HepG2 (cell line): ENCODE measurements around the gene DTNB. TPM values are rescaled to one million over a fixed set of nuclear protein-coding genes. Genes with fewer than 3 reads are reported as not detected.
A peak's percentile ranks its signal among the peaks of the same experiment; 100 is the strongest.

Source experiments
- ATAC-seq: fragments of 200-7000 bp; cut with Tn5 transposase; 3 replicates; pipeline ENCODE4 v1.9.1; 2020; ENCODE audit warnings: mild to moderate bottlenecking, moderate library complexity
- BruUV-seq: library from RNA; stranded (reverse); fragments of 400-500 nt; replicated peaks from 2 replicates; lab custom pipeline; 2021; lab: Mats Ljungman, UMichigan
- CTCF ChIA-PET: fragments of 300-600 bp; formaldehyde crosslinking; extraction: SDS; loops from one replicate; lab custom pipeline; 2021; ENCODE audit warnings: low total read pairs, inconsistent platforms, low intra/inter-chr PET ratio; lab: Yijun Ruan, JAX
- POLR2A ChIA-PET: fragments of 350-600 bp; sonication (Branson Sonifier 250); formaldehyde crosslinking; loops from one replicate; lab custom pipeline; 2020; ENCODE audit warnings: antibody characterized with exemption, inconsistent platforms; lab: Yijun Ruan, JAX
- DNase-seq: peaks from one replicate; pipeline ENCODE4 v3.0.0-alpha.2; 2015; ENCODE audit warnings: low spot score
- FAIRE-seq: peaks from 3 replicates; lab custom pipeline; 2011; peaks lifted over from hg19 to GRCh38; lab: Jason Lieb, UNC
- H2AFZ ChIP-seq: one replicate; pipeline ENCODE4 v1.6.1; 2011; ENCODE audit warnings: low read length, inconsistent platforms
- H3K27ac ChIP-seq: fragments of 300-600 bp; 3 replicates; pipeline ENCODE4 v1.8.0; 2011; ENCODE audit warnings: mixed run types, mild to moderate bottlenecking, mixed read lengths, low read length, inconsistent platforms; ENCODE audit not compliant: insufficient read depth; ENCODE audit errors: extremely low read length
- H3K27me3 ChIP-seq, 2 experiments: fragments of 200-600 bp in 1 of 2; 2 replicates in 1 of 2; 3 replicates in 1 of 2; pipeline versions ENCODE4 v1.6.0 to v1.8.0; 2011; ENCODE audit warnings: low read length in 2 of 2, mild to moderate bottlenecking in 2 of 2, moderate library complexity in 2 of 2, inconsistent platforms in 1 of 2; ENCODE audit not compliant: insufficient read depth in 2 of 2, control insufficient read depth in 1 of 2
- H3K36me3 ChIP-seq, 2 experiments: fragments of 200-600 bp in 1 of 2; replicated peaks in 1 of 2; 2 replicates in 1 of 2; 3 replicates in 1 of 2; pipeline versions ENCODE4 v1.5.1 to v1.8.0; 2011; ENCODE audit warnings: low read length in 2 of 2, inconsistent platforms in 1 of 2; ENCODE audit not compliant: insufficient read depth in 2 of 2, control insufficient read depth in 1 of 2
- H3K4me1 ChIP-seq: 2 replicates; pipeline ENCODE4 v1.5.1; 2012; ENCODE audit warnings: low read length, inconsistent platforms; ENCODE audit not compliant: insufficient read depth
- H3K4me2 ChIP-seq: 2 replicates; pipeline ENCODE4 v1.6.0; 2011; ENCODE audit warnings: low read depth, low read length, inconsistent platforms
- H3K4me3 ChIP-seq, 3 experiments: fragments of 200-600 bp in 1 of 3; sonication (generic), shearing (Covaris generic) in 1 of 3; replicated peaks in 1 of 3; 2 replicates each; pipeline ENCODE4 v1.5.1; 2011 to 2016; ENCODE audit warnings: low read length in 3 of 3, inconsistent platforms in 2 of 3, low read depth in 2 of 3, mild to moderate bottlenecking in 2 of 3, control low read depth in 1 of 3, mixed read lengths in 1 of 3; ENCODE audit not compliant: insufficient read depth in 1 of 3
- H3K79me2 ChIP-seq: one replicate; pipeline ENCODE4 v1.6.1; 2011; ENCODE audit warnings: low read length, inconsistent platforms; ENCODE audit not compliant: insufficient read depth
- H3K9ac ChIP-seq: 2 replicates; pipeline ENCODE4 v1.6.0; 2011; ENCODE audit warnings: mild to moderate bottlenecking, low read depth, low read length, inconsistent platforms; ENCODE audit not compliant: insufficient read depth
- H3K9me3 ChIP-seq: 2 replicates; pipeline ENCODE4 v1.5.1; 2012; ENCODE audit warnings: mild to moderate bottlenecking, low read length
- H4K20me1 ChIP-seq: 2 replicates; pipeline ENCODE4 v1.6.0; 2011; ENCODE audit warnings: inconsistent platforms, mild to moderate bottlenecking, low read length, moderate library complexity; ENCODE audit not compliant: insufficient read depth
- CTCF ChIP-seq: sonication (generic); formaldehyde crosslinking; IDR thresholded peaks from 2 replicates; pipeline ENCODE4 v1.5.0; 2020; ENCODE audit warnings: mild to moderate bottlenecking, missing genetic modification reagents, moderate library complexity
- HNRNPH1 ChIP-seq: fragments of 200-400 bp; formaldehyde crosslinking; optimal IDR thresholded peaks from 2 replicates; pipeline ENCODE3; 2017; ENCODE audit warnings: mild to moderate bottlenecking, low read depth, low read length
- HOXA5 ChIP-seq: sonication (generic); formaldehyde crosslinking; IDR thresholded peaks from 2 replicates; pipeline ENCODE4 v1.4.0; 2020; ENCODE audit warnings: missing genetic modification reagents
- JARID2 ChIP-seq: sonication (generic); formaldehyde crosslinking; IDR thresholded peaks from 2 replicates; pipeline ENCODE4 v1.8.1; 2023; ENCODE audit warnings: missing genetic modification reagents, inconsistent platforms; ENCODE audit not compliant: insufficient replicate concordance
- MLLT10 ChIP-seq: sonication (generic); formaldehyde crosslinking; IDR thresholded peaks from 2 replicates; pipeline ENCODE4 v1.4.0; 2020; ENCODE audit warnings: missing genetic modification reagents
- NFKB2 ChIP-seq: sonication (generic); formaldehyde crosslinking; IDR thresholded peaks from 2 replicates; pipeline ENCODE4 v1.4.0; 2020; ENCODE audit warnings: missing genetic modification reagents, borderline replicate concordance
- NKX3-1 ChIP-seq: sonication (generic); formaldehyde crosslinking; IDR thresholded peaks from 2 replicates; pipeline ENCODE4 v1.5.0; 2020; ENCODE audit warnings: missing genetic modification reagents
- NRL ChIP-seq: sonication (generic); formaldehyde crosslinking; IDR thresholded peaks from 2 replicates; pipeline ENCODE4 v1.5.0; 2020; ENCODE audit warnings: missing genetic modification reagents, mild to moderate bottlenecking, moderate library complexity, borderline replicate concordance
- PHF21A ChIP-seq: sonication (generic); formaldehyde crosslinking; IDR thresholded peaks from 2 replicates; pipeline ENCODE4 v1.5.0; 2020; ENCODE audit warnings: mild to moderate bottlenecking, missing genetic modification reagents
- REXO4 ChIP-seq: sonication (generic); formaldehyde crosslinking; IDR thresholded peaks from 2 replicates; pipeline ENCODE4 v1.8.0; 2022; ENCODE audit warnings: missing genetic modification reagents, mild to moderate bottlenecking, borderline replicate concordance
- SAFB2 ChIP-seq: sonication (generic); formaldehyde crosslinking; IDR thresholded peaks from 2 replicates; pipeline ENCODE4 v1.5.1; 2020; ENCODE audit warnings: missing genetic modification reagents, low read depth, mild to moderate bottlenecking, borderline replicate concordance
- SATB2 ChIP-seq: sonication (generic); formaldehyde crosslinking; IDR thresholded peaks from 2 replicates; pipeline ENCODE4 v1.5.0; 2020; ENCODE audit warnings: missing genetic modification reagents
- ZMYM4 ChIP-seq: sonication (generic); formaldehyde crosslinking; IDR thresholded peaks from 2 replicates; pipeline ENCODE4 v1.8.1; 2023; ENCODE audit warnings: mild to moderate bottlenecking, missing genetic modification reagents
- ZNF101 ChIP-seq: sonication (generic); formaldehyde crosslinking; IDR thresholded peaks from 2 replicates; pipeline ENCODE4 v1.4.0; 2020; ENCODE audit warnings: mild to moderate bottlenecking, low read depth, missing genetic modification reagents, borderline replicate concordance
- ZNF33A ChIP-seq: sonication (generic); formaldehyde crosslinking; IDR thresholded peaks from 2 replicates; pipeline ENCODE4 v1.5.1; 2020; ENCODE audit warnings: missing genetic modification reagents, mild to moderate bottlenecking, moderate library complexity, borderline replicate concordance
- ZNF414 ChIP-seq: sonication (generic); formaldehyde crosslinking; IDR thresholded peaks from 2 replicates; pipeline ENCODE4 v1.5.0; 2020; ENCODE audit warnings: missing genetic modification reagents
- ZNF564 ChIP-seq: sonication (generic); formaldehyde crosslinking; IDR thresholded peaks from 2 replicates; pipeline ENCODE4 v1.8.1; 2023; ENCODE audit warnings: mild to moderate bottlenecking, missing genetic modification reagents
- ZNF660 ChIP-seq: sonication (generic); formaldehyde crosslinking; IDR thresholded peaks from 2 replicates; pipeline ENCODE4 v1.5.1; 2020; ENCODE audit warnings: mild to moderate bottlenecking, low read depth, missing genetic modification reagents, borderline replicate concordance
- ZNF7 ChIP-seq: IDR thresholded peaks from 2 replicates; pipeline ENCODE4 v1.6.1; 2016; ENCODE audit warnings: missing biosample characterization, missing genetic modification reagents
- ZNF790 ChIP-seq: sonication (generic); formaldehyde crosslinking; IDR thresholded peaks from 2 replicates; pipeline ENCODE4 v1.8.0; 2022; ENCODE audit warnings: missing genetic modification reagents, mild to moderate bottlenecking, borderline replicate concordance
- ZSCAN25 ChIP-seq: sonication (generic); formaldehyde crosslinking; IDR thresholded peaks from 2 replicates; pipeline ENCODE4 v1.8.0; 2022; ENCODE audit warnings: mild to moderate bottlenecking, missing genetic modification reagents
- WGBS: methylation state at CpG from one replicate; pipeline ENCODE4 v1.1.6; 2017; ENCODE audit warnings: low lambda C conversion rate; 5-methylcytosine and 5-hydroxymethylcytosine counted together
- in situ Hi-C: cut with HindIII; loops from 2 replicates; pipeline ENCODE4 v1.10.0; 2017; ENCODE audit warnings: low pct_unique_long_range_greater_than_20kb; ENCODE audit not compliant: extremely low pct_ligation_motif_present
- intact Hi-C: fragments of 100-400 bp; cut with micrococcal nuclease; formaldehyde crosslinking; loops from one replicate; pipeline ENCODE4 v1.10.0; 2022; ENCODE audit not compliant: unreplicated experiment
- polyA plus RNA-seq, 8 experiments: library from polyadenylated mRNA; depleted of rRNA in 3 of 8; stranded (reverse) in 7 of 8; unstranded in 1 of 8; fragments of >200 nt; fragmentation: Illumina TruSeq in 4 of 8; extraction: Trizol in 4 of 8; gene quantifications; 2 replicates each; pipeline versions ENCODE4 v1.2.1 to v1.2.3, GENCODE V29; 2011 to 2016; ENCODE audit warnings: low read depth in 4 of 8, missing spikeins in 1 of 8, mixed read lengths in 1 of 8; ENCODE audit not compliant: insufficient read depth in 1 of 8
- total RNA-seq, 5 experiments: library from RNA; depleted of rRNA; stranded (reverse); fragments of >200 nt; fragmentation: Illumina TruSeq; extraction: Trizol; gene quantifications; 2 replicates each; pipeline ENCODE4 v1.2.3, GENCODE V29; 2016; ENCODE audit warnings: low read depth in 1 of 5

Gene DTNB
- total and polyA plus RNA-seq, 2 of the 13 experiments (the other 11 are each of a cell fraction or from before 2014, with no cell fraction given) = 14.4 to 23.9 TPM

- no peaks in the 10 kb centered on the region for H3K36me3 ChIP-seq
These were observed 297.3 kb downstream of the DTNB start for GRCh38 chr2:25375989-25376545.

More at GRCh38 chr2:25375989-25376545, 297.3 kb downstream of the DTNB start:
- peak overlapping the region in 1 of 3 experiments; percentile 62; a peak in 1 of 6 replicates for H3K4me3 ChIP-seq
- H3K9me3 ChIP-seq = no peaks in the 10 kb centered on the region
- no peak overlapping the region for H3K27ac ChIP-seq
- POLR2A ChIA-PET = interaction anchor here (0.5 to 2.3 kb wide), 3 partner anchors 10 to 33 kb away, joined by 3 to 7 read pairs (median 3); no protein-coding TSS in a partner anchor
- H4K20me1 ChIP-seq = no peaks in the 10 kb centered on the region
- BruUV-seq = no TSS peak
- WGBS = 47% methylated on average over 14 of the region's 16 CpGs
- TF ChIP-seq ZNF101 (CRISPR knock-in tag) = no peak
- TF ChIP-seq ZMYM4 (CRISPR knock-in tag) = no peak
- TF ChIP-seq REXO4 (CRISPR knock-in tag) = 0 out of 2 replicates have a peak, but pooled peaks have one; percentile 26
- TF ChIP-seq SAFB2 (CRISPR knock-in tag) = 0 out of 2 replicates have a peak, but pooled peaks have one; percentile 32
- no peak for TF ChIP-seq ZNF33A (CRISPR knock-in tag)
- 0 out of 2 replicates have a peak, but pooled peaks have one; percentile 3 for TF ChIP-seq HOXA5 (CRISPR knock-in tag)
- no peak for TF ChIP-seq NKX3-1 (CRISPR knock-in tag)
- 0 out of 2 replicates have a peak, but pooled peaks have one; percentile 1 for TF ChIP-seq CTCF (CRISPR knock-in tag)
- TF ChIP-seq NFKB2 = no peak
- TF ChIP-seq ZNF660 (CRISPR knock-in tag) = no peak
- no peak for TF ChIP-seq ZNF790 (CRISPR knock-in tag)
- TF ChIP-seq ZSCAN25 (CRISPR knock-in tag) = no peak
- no peak for TF ChIP-seq JARID2 (CRISPR knock-in tag)
- TF ChIP-seq PHF21A (CRISPR knock-in tag) = no peak
- TF ChIP-seq ZNF414 (CRISPR knock-in tag) = no peak
- TF ChIP-seq NRL (CRISPR knock-in tag) = 0 out of 2 replicates have a peak, but pooled peaks have one; percentile 46
- no peak for TF ChIP-seq MLLT10 (CRISPR knock-in tag)
- TF ChIP-seq ZNF564 = no peak
- no peak for TF ChIP-seq HNRNPH1
- TF ChIP-seq SATB2 = no peak
- TF ChIP-seq ZNF7 (CRISPR knock-in tag) = no peak
- H3K79me2 ChIP-seq = no peaks in the 10 kb centered on the region
- H3K9ac ChIP-seq = no peak overlapping the region
- ATAC-seq = no peak
- no peak overlapping the region for H2AFZ ChIP-seq
- CTCF ChIA-PET = interaction anchor here (1.3 to 2.0 kb wide), 4 partner anchors 14 to 191 kb away, joined by 7 to 15 read pairs (median 11); partner anchors contain the start of gene DNMT3A
- H3K27me3 ChIP-seq = peaks cover 6 to 34% of the 10 kb centered on the region in 2 experiments; a peak in 4 of 5 replicates
- no peak for DNase-seq
- in situ Hi-C loops (no loop called here), intact Hi-C loops (loop anchor here (1.0 to 2.0 kb wide), 4 partner anchors 13 to 147 kb away; no protein-coding TSS in a partner anchor)
- H3K4me2 ChIP-seq = peak overlapping the region; percentile 79
- no peak for FAIRE-seq
- H3K4me1 ChIP-seq = peaks cover 29% of the 10 kb centered on the region
